ENCODE results near the gene SPPL2B. TPM values are rescaled to one million over a fixed set of nuclear protein-coding genes. Genes with fewer than 3 reads are reported as not detected.
A peak's percentile ranks its signal among the peaks of the same experiment; 100 is the strongest.

SPPL2B gene
- total RNA-seq, 1 donor from 2014 or later: 23.9 TPM

GRCh38 chr19:2294687-2295335 is 33.7 kb upstream of the SPPL2B start:
- intact Hi-C loops (cut with DNase I): no loop called here
- ATAC-seq (ENCODE audit: poor library complexity) (peak; percentile 80), DNase-seq (peak; percentile 55)

- intact Hi-C loops (cut with DNase I): no loop called here
- ATAC-seq (ENCODE audit: poor library complexity) (no peak), DNase-seq (no peak)
Observed at GRCh38 chr19:2296141-2296540, 32.3 kb upstream of the SPPL2B start.

- intact Hi-C loops (cut with DNase I): no loop called here
- no peak for ATAC-seq (ENCODE audit: poor library complexity)
- no peak for DNase-seq
Observed at GRCh38 chr19:2300533-2300932, 28.0 kb upstream of the SPPL2B start.

- peak; percentile 74 for ATAC-seq (ENCODE audit: poor library complexity)
- intact Hi-C loops (cut with DNase I): no loop called here
- DNase-seq: peak; percentile 74
Observed at GRCh38 chr19:2302319-2303210, 25.9 kb upstream of the SPPL2B start.

GRCh38 chr19:2303211-2303798 is 25.2 kb upstream of the SPPL2B start:
- intact Hi-C loops (cut with DNase I): no loop called here
- no peak for DNase-seq

GRCh38 chr19:2305452-2306280 is 22.8 kb upstream of the SPPL2B start:
- ATAC-seq (ENCODE audit: poor library complexity): no peak
- intact Hi-C loops (cut with DNase I): no loop called here
- DNase-seq: no peak

More at GRCh38 chr19:2303211-2303798, 25.2 kb upstream of the SPPL2B start:
- no peak for ATAC-seq (ENCODE audit: poor library complexity)

GRCh38 chr19:2306281-2306806 is 22.1 kb upstream of the SPPL2B start:
- ATAC-seq (ENCODE audit: poor library complexity): no peak
- intact Hi-C loops (cut with DNase I): no loop called here
- DNase-seq: no peak

- intact Hi-C loops (cut with DNase I): no loop called here
- ATAC-seq (ENCODE audit: poor library complexity): no peak
- DNase-seq: no peak
Observed at GRCh38 chr19:2306971-2307370, 21.5 kb upstream of the SPPL2B start.

GRCh38 chr19:2307518-2308012 is 20.9 kb upstream of the SPPL2B start:
- ATAC-seq (ENCODE audit: poor library complexity) (no peak), DNase-seq (no peak)
- intact Hi-C loops (cut with DNase I): no loop called here

- intact Hi-C loops (cut with DNase I): no loop called here
- ATAC-seq (ENCODE audit: poor library complexity) (no peak), DNase-seq (no peak)
Observed at GRCh38 chr19:2308114-2308556, 20.3 kb upstream of the SPPL2B start, which contains the start of gene LINGO3. TSS of gene LINGO3 (minus strand) at chr19:2308154. CDS start at chr19:2291776, 16,378 bp downstream.

GRCh38 chr19:2309734-2310362 is 18.6 kb upstream of the SPPL2B start:
- no peak for ATAC-seq (ENCODE audit: poor library complexity)
- no peak for DNase-seq
- intact Hi-C loops (cut with DNase I): no loop called here

- no peak for DNase-seq
- intact Hi-C loops (cut with DNase I): no loop called here
Observed at GRCh38 chr19:2311093-2311492, 17.4 kb upstream of the SPPL2B start.

GRCh38 chr19:2312820-2313501 is 15.5 kb upstream of the SPPL2B start:
- no peak for DNase-seq
- ATAC-seq (ENCODE audit: poor library complexity): no peak
- intact Hi-C loops (cut with DNase I): no loop called here

More at GRCh38 chr19:2311093-2311492, 17.4 kb upstream of the SPPL2B start:
- no peak for ATAC-seq (ENCODE audit: poor library complexity)

GRCh38 chr19:2315121-2315817 is 13.2 kb upstream of the SPPL2B start:
- ATAC-seq (ENCODE audit: poor library complexity) (no peak), DNase-seq (no peak)
- intact Hi-C loops (cut with DNase I): loop anchor here (5.0 kb wide), 2 partner anchors 38 to 158 kb away; no protein-coding TSS in a partner anchor

GRCh38 chr19:2315818-2316353 is 12.6 kb upstream of the SPPL2B start:
- ATAC-seq (ENCODE audit: poor library complexity): peak; percentile 94
- intact Hi-C loops (cut with DNase I): loop anchor here (5.0 kb wide), 2 partner anchors 39 to 159 kb away; no protein-coding TSS in a partner anchor
- peak; percentile 88 for DNase-seq

GRCh38 chr19:2317300-2317699 is 11.2 kb upstream of the SPPL2B start:
- no peak for DNase-seq
- no peak for ATAC-seq (ENCODE audit: poor library complexity)
- intact Hi-C loops (cut with DNase I): loop anchor here (5.0 kb wide), 2 partner anchors 40 to 160 kb away; no protein-coding TSS in a partner anchor

All from Right ventricle myocardium superior (tissue), 1 donor.